Astrocyte (in vitro differentiated cells and primary cell): ENCODE data around the gene HDGF.

ENCODE experiments used
- EZH2 ChIP-seq: IDR thresholded peaks from 2 replicates; pipeline ENCODE4 v1.6.1; 2012; ENCODE audit warnings: mild to moderate bottlenecking, low read length, inconsistent platforms; ENCODE audit not compliant: insufficient read depth
- TF ChIP-seq, protein P1 (sequence below): IDR thresholded peaks from 2 replicates; pipeline ENCODE4 v1.5.1; 2011; ENCODE audit warnings: low read depth, mild to moderate bottlenecking, inconsistent platforms, low read length, moderate library complexity; ENCODE audit not compliant: insufficient read depth

DNA sequence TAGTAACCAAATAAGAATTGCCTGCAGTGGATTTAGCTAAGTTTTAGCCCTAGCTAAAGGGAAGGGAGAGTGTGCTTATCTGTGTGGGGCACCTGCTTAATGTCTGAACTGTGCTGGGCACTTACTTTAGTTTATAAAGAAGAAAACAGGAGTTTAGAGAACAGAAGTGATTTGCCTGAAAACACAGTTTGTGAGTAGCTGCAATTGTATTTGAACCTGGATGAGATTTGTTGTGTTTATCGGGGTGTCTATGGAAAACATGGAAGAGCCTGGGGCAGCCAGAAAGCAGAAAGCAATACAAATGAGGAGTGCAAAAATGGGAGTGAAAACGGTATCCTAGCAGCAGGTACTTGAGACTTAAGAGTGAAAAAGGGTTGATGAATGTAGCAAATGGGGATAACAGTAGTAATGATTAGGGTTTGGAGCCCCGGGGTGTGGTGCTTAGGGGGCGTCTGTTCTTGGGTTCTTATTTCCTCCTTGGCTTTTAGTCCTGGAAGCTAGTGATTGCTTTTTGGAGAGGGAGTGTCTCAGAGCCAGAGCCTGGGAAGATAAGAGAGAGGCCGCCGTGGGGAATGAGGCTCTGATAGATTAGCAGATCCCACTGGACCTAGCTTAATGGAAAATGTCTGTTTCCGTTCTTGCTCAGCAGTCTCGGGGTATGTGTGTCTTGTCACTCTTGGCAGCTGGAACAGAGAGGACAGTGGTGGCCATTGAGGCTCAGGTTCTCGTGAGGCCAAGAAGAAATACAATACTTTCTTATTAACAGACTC, 21.4 kb upstream of the HDGF start:
- TF ChIP-seq, protein P1, sequence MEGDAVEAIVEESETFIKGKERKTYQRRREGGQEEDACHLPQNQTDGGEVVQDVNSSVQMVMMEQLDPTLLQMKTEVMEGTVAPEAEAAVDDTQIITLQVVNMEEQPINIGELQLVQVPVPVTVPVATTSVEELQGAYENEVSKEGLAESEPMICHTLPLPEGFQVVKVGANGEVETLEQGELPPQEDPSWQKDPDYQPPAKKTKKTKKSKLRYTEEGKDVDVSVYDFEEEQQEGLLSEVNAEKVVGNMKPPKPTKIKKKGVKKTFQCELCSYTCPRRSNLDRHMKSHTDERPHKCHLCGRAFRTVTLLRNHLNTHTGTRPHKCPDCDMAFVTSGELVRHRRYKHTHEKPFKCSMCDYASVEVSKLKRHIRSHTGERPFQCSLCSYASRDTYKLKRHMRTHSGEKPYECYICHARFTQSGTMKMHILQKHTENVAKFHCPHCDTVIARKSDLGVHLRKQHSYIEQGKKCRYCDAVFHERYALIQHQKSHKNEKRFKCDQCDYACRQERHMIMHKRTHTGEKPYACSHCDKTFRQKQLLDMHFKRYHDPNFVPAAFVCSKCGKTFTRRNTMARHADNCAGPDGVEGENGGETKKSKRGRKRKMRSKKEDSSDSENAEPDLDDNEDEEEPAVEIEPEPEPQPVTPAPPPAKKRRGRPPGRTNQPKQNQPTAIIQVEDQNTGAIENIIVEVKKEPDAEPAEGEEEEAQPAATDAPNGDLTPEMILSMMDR = no peak
- TF ChIP-seq EZH2 = no peak
